Caco-2 (cell line): ENCODE data around the gene CENPM. TPM values are rescaled to one million over a fixed set of nuclear protein-coding genes. Genes with fewer than 3 reads are reported as not detected.

Experiments
- Bru-seq: library from RNA; stranded (reverse); fragments of 400-500 nt; gene quantifications from one replicate; lab custom pipeline; 2021; lab: Mats Ljungman, UMichigan
- BruChase-seq, 2 experiments: library from RNA; stranded (reverse); fragments of 400-500 nt; gene quantifications; one replicate each; lab custom pipeline; 2021; lab: Mats Ljungman, UMichigan
- BruUV-seq: library from RNA; stranded (reverse); fragments of 400-500 nt; replicated peaks from 2 replicates; lab custom pipeline; 2021; lab: Mats Ljungman, UMichigan
- CTCF ChIA-PET: fragments of 300-600 bp; sonication (Branson Sonifier 250); formaldehyde crosslinking; loops from one replicate; lab custom pipeline; 2022; ENCODE audit warnings: antibody characterized with exemption; lab: Charles Lee
- POLR2A ChIA-PET: fragments of 300-600 bp; sonication (Branson Sonifier 250); formaldehyde crosslinking; loops from one replicate; lab custom pipeline; 2022; ENCODE audit warnings: antibody characterized with exemption; lab: Charles Lee
- DNase-seq, 2 experiments: peaks; one replicate each; pipeline versions ENCODE4 v3.0.0 to v3.0.0-alpha.2; 2020 to 2022
- H3K27me3 ChIP-seq: replicated peaks from 2 replicates; pipeline ENCODE4 v1.6.0; 2011; ENCODE audit warnings: low read length; ENCODE audit not compliant: control insufficient read depth, insufficient read depth
- H3K36me3 ChIP-seq: 2 replicates; pipeline ENCODE4 v1.5.1; 2011; ENCODE audit warnings: low read length; ENCODE audit not compliant: control insufficient read depth, insufficient read depth
- H3K4me1 ChIP-seq: fragments of 250-450 bp; sonication (Bioruptor Pico); 2 replicates; pipeline ENCODE4 v1.5.1; 2020; ENCODE audit warnings: mild to moderate bottlenecking
- H3K4me3 ChIP-seq: 2 replicates; pipeline ENCODE4 v1.5.1; 2011; ENCODE audit warnings: low read depth, mild to moderate bottlenecking, control low read depth, low read length
- H3K9me3 ChIP-seq: fragments of 250-450 bp; sonication (Bioruptor Pico); 2 replicates; pipeline ENCODE4 v1.5.1; 2020; ENCODE audit warnings: mild to moderate bottlenecking, moderate library complexity
- H3K27ac Mint-ChIP-seq: one replicate; pipeline ENCODE4 v1.8.0; 2022; ENCODE audit warnings: mixed read lengths; ENCODE audit not compliant: unreplicated experiment
- H3K27me3 Mint-ChIP-seq: one replicate; pipeline ENCODE4 v1.8.0; 2022; ENCODE audit warnings: mixed read lengths; ENCODE audit not compliant: insufficient read depth, unreplicated experiment
- H3K36me3 Mint-ChIP-seq: one replicate; pipeline ENCODE4 v1.8.0; 2022; ENCODE audit warnings: mild to moderate bottlenecking, mixed read lengths; ENCODE audit not compliant: insufficient read depth, unreplicated experiment
- H3K4me1 Mint-ChIP-seq: one replicate; pipeline ENCODE4 v1.8.0; 2022; ENCODE audit warnings: low read depth, mixed read lengths; ENCODE audit not compliant: unreplicated experiment
- H3K4me3 Mint-ChIP-seq: one replicate; pipeline ENCODE4 v1.8.0; 2022; ENCODE audit warnings: mild to moderate bottlenecking, moderate library complexity, mixed read lengths; ENCODE audit not compliant: unreplicated experiment
- H3K9me3 Mint-ChIP-seq: one replicate; pipeline ENCODE4 v1.8.0; 2022; ENCODE audit warnings: mixed read lengths; ENCODE audit not compliant: unreplicated experiment
- CTCF ChIP-seq, 2 experiments: fragments of 200-600 bp in 1 of 2; IDR thresholded peaks; 1 replicate in 1 of 2; 2 replicates in 1 of 2; pipeline versions ENCODE4 v1.5.1 to v1.8.0; 2011 to 2022; ENCODE audit warnings: antibody characterized with exemption in 1 of 2, control low read depth in 1 of 2, inconsistent platforms in 1 of 2, low read depth in 1 of 2, low read length in 1 of 2, mild to moderate bottlenecking in 1 of 2, moderate library complexity in 1 of 2; ENCODE audit not compliant: insufficient read depth in 1 of 2, severe bottlenecking in 1 of 2, unreplicated experiment in 1 of 2
- intact Hi-C: fragments of 100-400 bp; cut with micrococcal nuclease; formaldehyde crosslinking; loops from one replicate; pipeline ENCODE4 v1.10.0; 2022; ENCODE audit not compliant: unreplicated experiment
- long read RNA-seq: library from polyadenylated mRNA; stranded (forward); transcript quantifications from one replicate; pipeline ENCODE4 v2.0.0, GENCODE V29; 2022
- total RNA-seq: library from RNA; stranded (reverse); gene quantifications from 2 replicates; pipeline ENCODE4 v1.2.3, GENCODE V29; 2022

Gene CENPM
- total RNA-seq (44.1 and 46.4 TPM in 2 replicates), Bru-seq, nascent RNA (percentile 89 among the genes with signal in this experiment), BruChase-seq, experiment 1, labeled RNA remaining after a 2-hour chase (percentile 95 among the genes with signal in this experiment), BruChase-seq, experiment 2, labeled RNA remaining after a 6-hour chase (percentile 95 among the genes with signal in this experiment)
- long read RNA-seq, transcript CENPM-203 (5 exons, 1,002 nt), result minor isoform, 21 of 108 reads
- long read RNA-seq, transcript CENPM-201 (6 exons, 966 nt), result major isoform, 71 of 108 reads
- long read RNA-seq, partial matches to known transcripts, result 0 of 108 reads
- long read RNA-seq, other reads (novel, unspliced or antisense), result 8 of 108 reads

- no peaks in the 10 kb centered on the region; the same call in 1 of the 2 replicates for H3K36me3 ChIP-seq
- no peaks in the 10 kb centered on the region for H3K27me3 Mint-ChIP-seq
- peak in 1 of 2 experiments; percentile 6 for TF ChIP-seq CTCF (IDR thresholded peaks at IDR 0.05; ENCODE audit: insufficient read depth in 1 of 2, low read depth in 1 of 2, low read length in 1 of 2, severe bottlenecking in 1 of 2, unreplicated experiment in 1 of 2)
- peak; percentile 96 to 97 for DNase-seq
- CTCF ChIA-PET, result interaction anchor here (0.6 to 1.7 kb wide), 20 partner anchors 9 to 498 kb away, joined by 3 to 25 read pairs (median 3); partner anchors contain the start of genes CCDC134, NAGA, NDUFA6 and SREBF2
- H3K4me3 Mint-ChIP-seq, result peak within 1 kb of the TSS; percentile 93
- H3K9me3 ChIP-seq, result no peaks in the 10 kb centered on the region
- intact Hi-C loops, result loop anchor here (1.0 to 5.0 kb wide), 3 partner anchors 19 to 125 kb away; partner anchors contain the start of genes NAGA, PHETA2 and WBP2NL
- no TSS peak for BruUV-seq
- peaks cover 34% of the 10 kb centered on the region for H3K36me3 Mint-ChIP-seq
- peak within 1 kb of the TSS; percentile 81 for H3K27ac Mint-ChIP-seq
- no peaks in the 10 kb centered on the region for H3K27me3 ChIP-seq
- peaks cover 13% of the 10 kb centered on the region for H3K4me1 Mint-ChIP-seq
- POLR2A ChIA-PET, result interaction anchor here (0.5 to 1.2 kb wide), 15 partner anchors 9 to 1165 kb away, joined by 3 to 16 read pairs (median 5); partner anchors contain the start of genes CCDC134, SERHL2, SMDT1 and SREBF2
- peak within 1 kb of the TSS; percentile 47 for H3K4me3 ChIP-seq
- no peaks in the 10 kb centered on the region for H3K9me3 Mint-ChIP-seq
- H3K4me1 ChIP-seq, result peaks cover 11% of the 10 kb centered on the region
Measured at GRCh38 chr22:41946629-41947423, at the start of gene CENPM. CENPM (minus strand) TSS chr22:41947152; CDS start chr22:41947076, 76 bp downstream.

GRCh38 chr22:41995211-41995610 lies 48.3 kb upstream of the CENPM start:
- no peak overlapping the region for H3K4me3 ChIP-seq
- BruUV-seq, result no TSS peak
- no peak for DNase-seq
- no peak for TF ChIP-seq CTCF (IDR thresholded peaks at IDR 0.05; ENCODE audit: insufficient read depth in 1 of 2, low read depth in 1 of 2, low read length in 1 of 2, severe bottlenecking in 1 of 2, unreplicated experiment in 1 of 2)
- Mint-ChIP-seq H3K36me3 (peaks cover 9% of the 10 kb centered on the region), H3K4me3 (no peak overlapping the region), H3K27me3 (peaks cover 4% of the 10 kb centered on the region), H3K4me1 (no peaks in the 10 kb centered on the region), H3K27ac (no peak overlapping the region), H3K9me3 (no peaks in the 10 kb centered on the region)
- ChIA-PET CTCF (no interaction called here), POLR2A (no interaction called here)
- intact Hi-C loops, result no loop called here
- H3K9me3 ChIP-seq, result no peaks in the 10 kb centered on the region
- no peaks in the 10 kb centered on the region for H3K27me3 ChIP-seq
- H3K36me3 ChIP-seq, result no peaks in the 10 kb centered on the region
- H3K4me1 ChIP-seq, result peaks cover 5% of the 10 kb centered on the region

- Histone ChIP-seq H3K36me3 (no peaks in the 10 kb centered on the region), H3K4me1 (no peaks in the 10 kb centered on the region; the same call in 1 of the 2 replicates), H3K27me3 (no peaks in the 10 kb centered on the region), H3K4me3 (no peak overlapping the region), H3K9me3 (no peaks in the 10 kb centered on the region)
- Mint-ChIP-seq H3K4me1 (no peaks in the 10 kb centered on the region), H3K27ac (no peak overlapping the region), H3K27me3 (peaks cover 4% of the 10 kb centered on the region), H3K9me3 (no peaks in the 10 kb centered on the region), H3K36me3 (no peaks in the 10 kb centered on the region), H3K4me3 (no peak overlapping the region)
- no TSS peak for BruUV-seq
- no peak for DNase-seq
- ChIA-PET POLR2A (no interaction called here), CTCF (no interaction called here)
- no peak for TF ChIP-seq CTCF (IDR thresholded peaks at IDR 0.05; ENCODE audit: insufficient read depth in 1 of 2, low read depth in 1 of 2, low read length in 1 of 2, severe bottlenecking in 1 of 2, unreplicated experiment in 1 of 2)
- intact Hi-C loops, result no loop called here
Measured at GRCh38 chr22:41992496-41992895, 45.5 kb upstream of the CENPM start.
